NCI-H2227 treated with DMSO at 0.1 percent for 48 hours (cell line): ENCODE measurements around the gene NXF3.
"Not testable (repeated sequence)": the region's sequence is repeated elsewhere in the genome, so short reads cannot be mapped to it uniquely, and the experiment has no call there.

Experiments used
- DNase-seq: peaks from one replicate; lab custom pipeline; 2025; lab: John Stamatoyannopoulos, UW

The NXF3 gene

DNA sequence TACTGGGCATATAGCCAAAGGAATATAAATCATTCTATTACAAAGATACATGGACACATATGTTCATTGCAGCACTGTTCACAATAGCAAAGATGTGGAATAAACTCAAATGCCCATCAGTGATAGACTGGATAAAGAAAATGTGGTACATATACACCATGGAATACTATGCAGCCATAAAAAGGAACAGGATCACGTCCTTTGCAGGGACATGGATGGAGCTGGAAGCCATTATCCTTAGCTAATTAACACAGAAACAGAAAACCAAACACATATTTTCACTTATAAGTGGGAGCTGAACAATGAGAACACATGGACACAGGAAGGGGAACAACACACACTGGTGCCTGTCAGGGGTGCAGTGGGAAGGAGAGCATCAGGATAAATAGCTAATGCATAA lies 59.6 kb downstream of the NXF3 start:
- DNase-seq: not testable (repeated sequence)
